Measurements from ENCODE around the gene PHRF1.

PHRF1 gene

DNA sequence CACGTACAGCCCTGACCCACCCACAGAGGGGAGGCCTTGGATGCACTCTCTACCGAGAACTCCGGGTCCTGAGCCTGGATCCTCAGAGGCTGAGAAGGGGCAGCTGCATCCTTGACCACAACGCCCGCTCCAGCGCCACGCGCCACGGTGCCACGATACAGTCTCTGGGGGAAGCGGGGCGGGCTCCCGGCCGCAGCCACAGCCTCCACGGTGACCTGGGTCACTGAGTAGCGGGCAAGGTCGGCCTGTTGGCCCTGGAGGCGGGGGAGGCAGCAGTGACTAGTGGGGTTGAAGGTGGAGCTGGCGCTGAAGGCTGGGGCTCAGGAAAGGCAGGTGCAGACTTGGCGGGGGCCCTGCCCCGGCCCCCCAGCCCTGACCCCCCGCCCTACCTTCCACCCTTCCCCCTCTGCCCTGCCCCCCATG lies 43.4 kb downstream of the PHRF1 start:
- TF ChIP-seq EZH2phosphoT487 (IDR thresholded peaks at IDR 0.05; ENCODE audit: low read depth) (no peak), CTCF (IDR thresholded peaks at IDR 0.05; ENCODE audit: low read depth, low read length) (no peak)
- Histone ChIP-seq H3K9me3 (ENCODE audit: insufficient read depth, low read length) (no peaks in the 10 kb centered on the region), H3K27me3 (ENCODE audit: low read depth, low read length) (no peaks in the 10 kb centered on the region), H4K20me1 (ENCODE audit: insufficient read depth, low read length) (no peaks in the 10 kb centered on the region), H3K4me2 (ENCODE audit: low read length) (no peak overlapping the region), H3K4me3 (ENCODE audit: low read length) (no peak overlapping the region), H3K4me1 (ENCODE audit: low read length) (peaks cover 18% of the 10 kb centered on the region), H3K79me2 (ENCODE audit: low read length) (peaks cover 5% of the 10 kb centered on the region; the same call in 1 of the 2 replicates), H3K36me3 (replicated peaks; ENCODE audit: low read depth, low read length) (no peaks in the 10 kb centered on the region), H3K9ac (ENCODE audit: low read length) (no peak overlapping the region), H2AFZ (ENCODE audit: low read depth, low read length) (no peak overlapping the region), H3K27ac (ENCODE audit: low read length) (no peak overlapping the region)

GRCh38 chr11:620201-620600 lies 43.9 kb downstream of the PHRF1 start:
- H3K4me3 ChIP-seq (ENCODE audit: low read length), result no peak overlapping the region
- TF ChIP-seq EZH2phosphoT487 (IDR thresholded peaks at IDR 0.05; ENCODE audit: low read depth) (no peak), CTCF (IDR thresholded peaks at IDR 0.05; ENCODE audit: low read depth, low read length) (no peak)
- H3K4me1 ChIP-seq (ENCODE audit: low read length), result peaks cover 12% of the 10 kb centered on the region
- no peaks in the 10 kb centered on the region for H3K9me3 ChIP-seq (ENCODE audit: insufficient read depth, low read length)
- H4K20me1 ChIP-seq (ENCODE audit: insufficient read depth, low read length), result no peaks in the 10 kb centered on the region
- H2AFZ ChIP-seq (ENCODE audit: low read depth, low read length), result no peak overlapping the region
- no peak overlapping the region for H3K4me2 ChIP-seq (ENCODE audit: low read length)
- H3K27me3 ChIP-seq (ENCODE audit: low read depth, low read length), result no peaks in the 10 kb centered on the region
- no peak overlapping the region for H3K27ac ChIP-seq (ENCODE audit: low read length)
- peaks cover 1% of the 10 kb centered on the region; the same call in 1 of the 2 replicates for H3K79me2 ChIP-seq (ENCODE audit: low read length)
- no peak overlapping the region for H3K9ac ChIP-seq (ENCODE audit: low read length)
- no peaks in the 10 kb centered on the region for H3K36me3 ChIP-seq (replicated peaks; ENCODE audit: low read depth, low read length)

DNA sequence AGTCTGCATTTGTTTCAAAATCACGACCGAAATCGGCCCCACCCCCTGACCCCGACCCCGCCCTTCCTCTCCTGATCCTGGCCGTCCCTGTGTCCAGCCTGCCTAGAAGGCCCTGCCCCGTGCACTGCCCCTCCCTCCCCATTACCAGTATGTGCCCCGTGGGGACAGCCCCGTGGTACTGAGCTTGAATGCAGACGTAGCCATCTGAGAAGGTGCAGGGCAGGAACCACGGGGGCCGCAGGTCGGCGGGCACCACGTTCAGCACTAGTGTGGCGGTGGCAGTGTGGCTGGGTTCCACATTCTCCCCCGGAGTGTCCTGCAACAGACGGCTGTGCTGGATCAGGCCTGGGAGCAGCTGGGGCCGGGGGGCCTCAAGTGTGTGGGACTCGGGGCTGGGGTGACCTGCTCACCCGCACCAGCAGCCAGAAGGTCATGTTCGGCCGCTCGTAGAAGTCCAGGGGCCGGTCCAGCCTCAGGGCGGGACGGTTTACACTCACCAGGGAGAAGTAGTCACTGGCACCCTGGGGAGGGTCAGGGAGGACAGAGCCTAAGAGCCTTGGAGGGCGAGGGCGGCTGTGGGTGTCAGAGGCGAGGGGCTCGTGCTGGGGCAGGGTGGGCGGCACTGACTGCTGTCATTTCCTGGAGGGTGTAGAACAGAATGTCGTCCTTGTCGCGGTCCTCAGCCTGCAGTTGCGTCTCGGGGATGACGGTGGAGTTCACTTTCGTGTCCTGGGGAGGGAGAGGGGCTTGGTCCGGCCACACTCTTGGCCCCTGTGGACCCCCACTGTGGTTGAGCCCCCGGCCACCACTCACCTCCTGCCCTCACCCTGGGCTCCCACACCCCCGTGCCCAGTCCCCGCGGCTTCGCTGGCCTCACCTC lies 44.9 kb downstream of the PHRF1 start:
- H3K27ac ChIP-seq (ENCODE audit: low read length), result no peak overlapping the region
- no peaks in the 10 kb centered on the region for H3K27me3 ChIP-seq (ENCODE audit: low read depth, low read length)
- no peak overlapping the region for H3K4me3 ChIP-seq (ENCODE audit: low read length)
- no peaks in the 10 kb centered on the region for H3K79me2 ChIP-seq (ENCODE audit: low read length)
- no peaks in the 10 kb centered on the region for H4K20me1 ChIP-seq (ENCODE audit: insufficient read depth, low read length)
- H3K4me2 ChIP-seq (ENCODE audit: low read length), result no peak overlapping the region
- H3K9ac ChIP-seq (ENCODE audit: low read length), result no peak overlapping the region
- H3K36me3 ChIP-seq (replicated peaks; ENCODE audit: low read depth, low read length), result no peaks in the 10 kb centered on the region
- TF ChIP-seq CTCF (IDR thresholded peaks at IDR 0.05; ENCODE audit: low read depth, low read length), result no peak
- TF ChIP-seq EZH2phosphoT487 (IDR thresholded peaks at IDR 0.05; ENCODE audit: low read depth), result no peak
- H2AFZ ChIP-seq (ENCODE audit: low read depth, low read length), result no peak overlapping the region
- H3K4me1 ChIP-seq (ENCODE audit: low read length), result peaks cover 10% of the 10 kb centered on the region
- H3K9me3 ChIP-seq (ENCODE audit: insufficient read depth, low read length), result no peaks in the 10 kb centered on the region

- Histone ChIP-seq H3K9ac (ENCODE audit: low read length) (no peak overlapping the region), H3K27ac (ENCODE audit: low read length) (no peak overlapping the region), H3K4me3 (ENCODE audit: low read length) (no peak overlapping the region), H3K4me2 (ENCODE audit: low read length) (no peak overlapping the region), H4K20me1 (ENCODE audit: insufficient read depth, low read length) (no peaks in the 10 kb centered on the region), H3K36me3 (replicated peaks; ENCODE audit: low read depth, low read length) (no peaks in the 10 kb centered on the region), H2AFZ (ENCODE audit: low read depth, low read length) (no peak overlapping the region), H3K27me3 (ENCODE audit: low read depth, low read length) (no peaks in the 10 kb centered on the region), H3K4me1 (ENCODE audit: low read length) (peaks cover 3% of the 10 kb centered on the region), H3K79me2 (ENCODE audit: low read length) (no peaks in the 10 kb centered on the region), H3K9me3 (ENCODE audit: insufficient read depth, low read length) (no peaks in the 10 kb centered on the region)
- TF ChIP-seq CTCF (IDR thresholded peaks at IDR 0.05; ENCODE audit: low read depth, low read length), result no peak
- no peak for TF ChIP-seq EZH2phosphoT487 (IDR thresholded peaks at IDR 0.05; ENCODE audit: low read depth)
These were observed 45.6 kb downstream of the PHRF1 start for GRCh38 chr11:621838-622237.

Data from OCI-LY3 (cell line).